ENCODE measurements around the gene KRI1.

KRI1 gene

GRCh38 chr19:10565567-10566407 is at the start of gene KRI1:
KRI1 (minus strand) TSS chr19:10566010; CDS start chr19:10565999, 11 bp downstream.
- DNase-seq, result peak; percentile 88

GRCh38 chr19:10612499-10613119 is 46.8 kb upstream of the KRI1 start:
- DNase-seq, result no peak

GRCh38 chr19:10611907-10612306 is 46.1 kb upstream of the KRI1 start:
- no peak for DNase-seq

DNA sequence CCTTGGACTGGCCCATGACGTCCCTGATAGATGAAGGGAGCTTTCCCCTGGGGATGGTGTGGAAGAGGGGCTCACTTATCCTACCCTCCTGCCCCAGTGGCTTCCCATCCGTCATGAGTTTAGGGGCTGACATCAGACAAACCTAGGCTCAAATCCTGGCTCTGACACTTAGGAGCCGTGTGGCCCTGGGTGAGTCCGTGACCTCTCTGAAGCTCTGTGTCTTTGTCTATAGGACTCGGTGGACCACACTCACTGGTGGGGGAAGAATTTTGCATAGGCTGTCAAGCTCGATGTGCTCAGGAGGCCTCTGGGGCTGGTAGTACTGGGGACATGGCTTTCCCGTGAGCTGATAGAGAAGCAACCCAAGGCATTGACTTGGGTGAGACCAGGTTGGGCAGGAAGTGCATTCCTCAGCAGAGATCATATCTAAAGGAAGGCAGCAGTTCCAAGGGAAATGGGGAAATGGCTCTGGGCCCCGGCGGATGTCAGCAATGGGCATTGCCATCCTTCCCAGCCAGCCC is 38.7 kb upstream of the KRI1 start:
- no peak for DNase-seq

- DNase-seq, result no peak
These were observed 38.2 kb upstream of the KRI1 start for GRCh38 chr19:10603873-10604459.

- no peak for DNase-seq
These were observed 37.5 kb upstream of the KRI1 start for GRCh38 chr19:10603084-10603872.

GRCh38 chr19:10602330-10603083 is 36.7 kb upstream of the KRI1 start:
- peak; percentile 30 for DNase-seq

DNA sequence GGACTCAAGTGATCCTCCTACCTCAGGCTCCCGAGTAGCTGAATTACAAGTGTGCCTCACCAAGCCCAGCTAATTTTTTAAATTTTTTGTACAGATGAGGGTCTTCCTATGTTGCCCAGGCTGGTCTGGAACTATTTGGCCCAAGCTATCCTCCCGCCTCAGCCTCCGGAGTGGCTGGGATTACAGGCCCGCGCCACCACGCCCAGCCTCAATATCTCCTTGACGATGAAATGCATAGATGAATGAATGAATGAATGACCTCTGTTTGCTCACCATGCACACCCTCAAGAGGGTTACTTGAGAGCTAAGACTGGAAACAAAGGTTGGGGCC is 36.2 kb upstream of the KRI1 start:
- DNase-seq, result no peak

DNA sequence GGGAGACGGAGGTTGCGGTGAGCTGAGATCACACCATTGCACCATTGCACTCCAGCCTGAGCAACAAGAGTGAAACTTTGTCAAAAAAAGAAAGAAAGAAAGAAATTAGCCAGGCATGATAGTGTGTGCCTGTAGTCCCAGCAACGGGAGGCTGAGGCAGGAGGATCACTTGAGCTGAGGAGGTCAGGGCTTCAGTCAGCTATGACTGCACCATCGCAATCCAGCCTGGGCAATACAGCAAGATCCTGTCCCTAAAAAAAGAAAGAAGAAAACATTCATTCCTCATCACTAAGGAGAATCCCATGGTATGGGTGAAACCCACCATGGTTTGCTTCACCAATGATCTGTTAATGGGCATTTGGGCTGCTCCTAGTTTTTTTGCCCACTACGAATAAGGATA is 34.3 kb upstream of the KRI1 start:
- no peak for DNase-seq

- DNase-seq, result no peak
These were observed 28.2 kb upstream of the KRI1 start for GRCh38 chr19:10593820-10594637.

GRCh38 chr19:10593148-10593547 is 27.3 kb upstream of the KRI1 start:
- DNase-seq, result no peak

DNA sequence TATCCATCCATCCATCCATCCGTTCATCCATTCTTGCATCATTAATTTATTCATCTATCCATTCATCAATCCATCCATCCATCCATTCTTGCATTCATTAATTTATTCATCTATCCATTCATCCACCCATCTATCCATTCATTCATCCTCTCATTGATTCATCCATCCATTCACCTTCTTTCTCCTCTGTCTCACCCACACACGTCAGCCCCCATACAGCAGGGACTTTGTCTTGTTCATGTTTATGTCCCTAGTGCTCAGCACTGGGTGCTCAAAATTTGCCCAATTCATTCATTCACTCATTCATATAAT is 22.0 kb upstream of the KRI1 start:
- no peak for DNase-seq

- no peak for DNase-seq
These were observed 21.4 kb upstream of the KRI1 start, which contains the start of gene AP1M2 for GRCh38 chr19:10587022-10587838. AP1M2 (minus strand) TSS chr19:10587312; CDS start chr19:10587231, 81 bp downstream.

GRCh38 chr19:10586396-10586795 is 20.6 kb upstream of the KRI1 start:
- DNase-seq, result no peak

DNA sequence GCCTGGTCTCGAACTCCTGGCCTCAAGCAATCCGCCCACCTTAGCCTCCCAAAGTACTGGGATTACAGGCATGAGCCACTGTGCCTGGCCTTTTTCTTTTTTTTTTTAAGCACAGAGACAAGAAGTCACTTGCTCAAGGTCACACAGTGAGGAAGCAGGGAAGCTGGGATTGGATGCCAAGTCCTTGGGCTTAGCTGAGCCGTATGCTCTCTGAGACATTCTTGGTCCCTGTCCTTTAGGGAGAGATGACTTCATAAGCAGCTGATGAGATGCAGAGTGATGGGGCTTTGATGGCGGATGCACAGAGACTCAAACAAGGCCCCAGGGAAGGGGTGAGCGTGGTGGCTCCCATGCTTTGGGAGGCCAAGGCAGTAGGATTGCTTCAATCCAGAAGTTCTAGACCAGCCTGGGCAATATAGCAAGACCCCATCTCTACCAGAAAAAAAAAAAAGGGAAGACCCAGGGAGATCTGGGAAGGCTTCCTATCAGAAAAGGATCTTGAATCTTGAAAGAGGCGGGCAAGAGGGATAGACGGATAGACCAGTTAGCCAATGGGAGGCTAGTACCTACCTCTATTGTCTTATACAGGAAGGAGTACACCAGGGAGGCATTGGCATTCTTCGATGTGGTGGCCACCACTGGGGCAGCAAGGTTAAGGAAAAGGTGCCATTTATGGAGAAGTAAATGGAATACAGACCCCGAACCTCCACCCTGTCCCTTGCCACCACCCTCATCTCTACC is 17.4 kb upstream of the KRI1 start:
- DNase-seq, result no peak

- no peak for DNase-seq
These were observed 16.3 kb upstream of the KRI1 start for GRCh38 chr19:10582091-10582490.

GRCh38 chr19:10580979-10581631 is 15.3 kb upstream of the KRI1 start:
- peak; percentile 90 for DNase-seq

- DNase-seq, result no peak
These were observed 12.1 kb upstream of the KRI1 start for GRCh38 chr19:10577951-10578350.

- no peak for DNase-seq
These were observed 9.4 kb upstream of the KRI1 start for GRCh38 chr19:10575011-10575716.
